GM23248 (cell line): ENCODE data around the gene EXOC7.

Experiments used
- EZH2 ChIP-seq: fragments of 200-600 bp; sonication (generic); IDR thresholded peaks from 2 replicates; pipeline ENCODE4 v1.6.1; 2018; ENCODE audit warnings: antibody characterized with exemption, mild to moderate bottlenecking; ENCODE audit not compliant: insufficient read depth, poor library complexity, severe bottlenecking
- EZH2phosphoT487 ChIP-seq: fragments of 200-600 bp; sonication (generic); IDR thresholded peaks from 2 replicates; pipeline ENCODE4 v1.6.1; 2018; ENCODE audit warnings: antibody characterized with exemption, moderate library complexity, mild to moderate bottlenecking, low read depth; ENCODE audit not compliant: insufficient read depth

DNA sequence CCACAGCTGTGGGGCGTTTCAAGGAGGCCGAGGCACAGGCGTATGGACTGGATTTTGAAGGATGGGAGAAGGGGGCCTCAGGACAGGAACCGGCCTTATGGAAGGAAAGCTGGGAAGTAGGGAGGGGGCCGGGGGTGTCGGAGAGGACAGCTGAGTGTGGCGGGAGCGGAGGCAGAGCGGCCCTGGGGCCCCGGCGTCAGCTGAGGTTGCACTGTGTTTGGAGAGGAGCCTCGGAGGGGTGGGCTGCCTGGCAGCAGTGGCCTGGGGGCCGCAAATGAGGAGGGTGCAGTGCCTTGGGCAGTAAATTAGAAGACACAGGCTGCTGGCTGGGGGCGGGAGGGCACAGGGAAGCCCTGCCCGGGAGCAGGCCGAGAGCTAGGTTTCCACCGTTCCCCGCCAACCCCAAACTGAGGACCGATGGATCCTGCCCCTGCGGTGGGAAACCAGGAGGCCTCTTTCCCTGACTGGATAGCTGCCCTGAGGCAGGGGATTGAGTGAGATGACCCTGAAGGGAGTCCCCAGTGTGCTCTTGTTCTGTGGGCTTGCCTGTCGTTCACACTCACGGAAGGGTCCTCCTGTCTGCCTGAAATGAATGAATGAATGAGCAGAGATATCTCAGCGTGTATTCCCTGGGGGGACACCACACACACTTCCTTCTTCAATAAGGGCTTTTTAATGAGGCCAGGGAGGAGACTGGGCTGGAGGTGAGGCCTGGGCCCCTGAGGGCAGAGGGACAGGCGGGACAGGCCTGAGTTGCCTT is 19.0 kb upstream of the EXOC7 start:
- no peak for TF ChIP-seq EZH2
- TF ChIP-seq EZH2phosphoT487, result no peak
